HCT116 (cell line): Measurements from ENCODE around the gene CTXND1.

ENCODE experiments used
- CEBPB ChIP-seq: IDR thresholded peaks from 2 replicates; pipeline ENCODE4 v1.6.1; 2012; ENCODE audit warnings: low read depth
- JUND ChIP-seq: IDR thresholded peaks from 2 replicates; pipeline ENCODE4 v1.6.1; 2012
- POLR2A ChIP-seq: IDR thresholded peaks from 2 replicates; pipeline ENCODE4 v1.7.0; 2011; ENCODE audit warnings: borderline replicate concordance; ENCODE audit not compliant: insufficient read depth, insufficient read length; ENCODE audit errors: extremely low read depth
- SIN3A ChIP-seq: IDR thresholded peaks from 2 replicates; pipeline ENCODE4 v1.6.1; 2012; ENCODE audit warnings: low read depth
- TCF7L2 ChIP-seq: IDR thresholded peaks from 2 replicates; pipeline ENCODE4 v1.7.0; 2011; ENCODE audit warnings: borderline replicate concordance, inconsistent platforms; ENCODE audit not compliant: insufficient read depth, insufficient read length; ENCODE audit errors: extremely low read depth

DNA sequence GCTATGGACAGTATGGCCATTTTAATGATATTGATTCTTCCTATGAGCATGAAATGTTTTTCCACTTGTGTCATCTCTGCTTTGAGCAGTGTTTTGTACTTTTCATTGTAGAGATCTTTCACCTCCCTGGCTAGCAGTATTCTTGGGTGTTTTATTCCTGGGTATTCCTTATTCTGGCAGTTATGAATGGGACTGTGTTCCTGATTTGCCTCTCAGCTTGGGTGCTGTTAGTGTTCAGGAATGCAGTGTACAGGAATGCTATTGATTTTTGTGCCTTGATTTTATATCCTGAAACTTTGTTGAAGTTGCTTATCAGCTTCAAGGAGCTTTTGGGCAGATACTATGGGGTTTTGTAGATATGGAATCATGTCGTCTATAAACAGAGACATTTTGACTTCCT lies 49.5 kb upstream of the CTXND1 start:
- no peak for TF ChIP-seq SIN3A
- TF ChIP-seq POLR2A: no peak
- no peak for TF ChIP-seq TCF7L2
- TF ChIP-seq JUND: no peak
- no peak for TF ChIP-seq CEBPB
